GM21390 (cell line): ENCODE results near the gene HHEX.

Source experiments
- ATAC-seq: cut with Tn5 transposase; IDR thresholded peaks from one replicate; pipeline ENCODE4 v1.9.1; 2021; ENCODE audit not compliant: unreplicated experiment

HHEX gene

GRCh38 chr10:92692697-92693533, 3.2 kb downstream of the HHEX start:
- no peak for ATAC-seq

GRCh38 chr10:92693534-92693893, 3.8 kb downstream of the HHEX start:
- no peak for ATAC-seq

- ATAC-seq: no peak
These were observed 6.2 kb downstream of the HHEX start for GRCh38 chr10:92695679-92696605.

GRCh38 chr10:92696606-92697383, 7.0 kb downstream of the HHEX start:
- no peak for ATAC-seq

- no peak for ATAC-seq
These were observed 8.1 kb downstream of the HHEX start for GRCh38 chr10:92697663-92698511.

GRCh38 chr10:92699193-92699517, 9.4 kb downstream of the HHEX start:
- ATAC-seq: no peak

- no peak for ATAC-seq
These were observed 10.0 kb downstream of the HHEX start for GRCh38 chr10:92699518-92700381.

GRCh38 chr10:92702301-92702916, 12.7 kb downstream of the HHEX start:
- no peak for ATAC-seq

GRCh38 chr10:92712016-92712889, 22.5 kb downstream of the HHEX start:
- ATAC-seq: no peak

- ATAC-seq: no peak
These were observed 24.5 kb downstream of the HHEX start for GRCh38 chr10:92714152-92714845.

GRCh38 chr10:92714872-92715271, 25.1 kb downstream of the HHEX start:
- ATAC-seq: no peak

- ATAC-seq: no peak
These were observed 30.5 kb downstream of the HHEX start for GRCh38 chr10:92719991-92720830.

GRCh38 chr10:92720831-92721165, 31.0 kb downstream of the HHEX start:
- no peak for ATAC-seq

- ATAC-seq: no peak
These were observed 32.6 kb downstream of the HHEX start for GRCh38 chr10:92722349-92722748.

GRCh38 chr10:92727141-92727540, 37.4 kb downstream of the HHEX start:
- ATAC-seq: no peak

- ATAC-seq: no peak
These were observed 37.8 kb downstream of the HHEX start for GRCh38 chr10:92727550-92727949.

GRCh38 chr10:92729886-92730285, 40.1 kb downstream of the HHEX start:
- peak; percentile 98 for ATAC-seq
